K562 (cell line): ENCODE data around the gene APBA2.

Experiments
- CHD4 ChIP-seq: fragments of 200-600 bp; sonication (generic); IDR thresholded peaks from 3 replicates; pipeline ENCODE4 v1.6.1; 2012; ENCODE audit warnings: low read depth, mild to moderate bottlenecking, mixed read lengths, low read length, inconsistent platforms; ENCODE audit not compliant: insufficient read depth, insufficient replicate concordance, poor library complexity, severe bottlenecking
- CTCF ChIP-seq, 3 experiments: IDR thresholded peaks in 2 of 3; conservative IDR thresholded peaks in 1 of 3; 2 replicates each; pipeline ENCODE4 v1.5.1; 2011 to 2012; ENCODE audit warnings: low read length in 3 of 3, mild to moderate bottlenecking in 3 of 3, control low read depth in 2 of 3, improper control_type of control experiment in 1 of 3, inconsistent platforms in 1 of 3, low read depth in 1 of 3, mixed read lengths in 1 of 3, moderate library complexity in 1 of 3; ENCODE audit not compliant: insufficient read depth in 2 of 3
- SNRNP70 ChIP-seq: fragments of 200-400 bp; formaldehyde crosslinking; optimal IDR thresholded peaks from 2 replicates; pipeline ENCODE3; 2017; ENCODE audit warnings: low read depth, low read length

GRCh38 chr15:29128671-29129070 lies 242.9 kb downstream of the APBA2 start:
- TF ChIP-seq CHD4 (no peak), CTCF (IDR thresholded peaks at IDR 0.05 in 2 of 3, conservative IDR thresholded peaks at IDR 0.05 in 1 of 3; ENCODE audit: insufficient read depth in 2 of 3, low read depth in 1 of 3, low read length in 3 of 3) (no peak), SNRNP70 (no peak)
